Gastroesophageal sphincter (tissue), 4 donors: Measurements from ENCODE around the gene TEX22. TPM values are rescaled to one million over a fixed set of nuclear protein-coding genes. Genes with fewer than 3 reads are reported as not detected.

Experiments used
- ATAC-seq: fragments of 150-250 bp; one replicate; pipeline ENCODE4 v1.9.1; 2016; ENCODE audit warnings: mild to moderate bottlenecking, moderate library complexity
- H3K27ac ChIP-seq, 4 donors: fragments of 200-600 bp; sonication (generic) in 3 of 4; 1 replicate in 3 of 4; 2 replicates in 1 of 4; pipeline ENCODE4 v1.5.1; 2016 to 2019
- H3K27me3 ChIP-seq: fragments of 200-600 bp; sonication (generic); one replicate; pipeline ENCODE4 v1.5.1; 2019
- H3K36me3 ChIP-seq, 2 donors: fragments of 200-600 bp; sonication (generic); one replicate each; pipeline ENCODE4 v1.5.1; 2019; ENCODE audit warnings: control low read depth in 1 of 2
- H3K4me1 ChIP-seq, 3 donors: fragments of 200-600 bp; sonication (generic); 1 replicate in 2 of 3; 2 replicates in 1 of 3; pipeline ENCODE4 v1.5.1; 2016 to 2019; ENCODE audit warnings: control low read depth in 2 of 3
- H3K4me3 ChIP-seq, 2 donors: fragments of 200-600 bp; sonication (generic); one replicate each; pipeline ENCODE4 v1.5.1; 2019; ENCODE audit warnings: mild to moderate bottlenecking in 1 of 2, moderate library complexity in 1 of 2
- H3K9me3 ChIP-seq, 3 donors: fragments of 200-600 bp; sonication (generic); one replicate each; pipeline ENCODE4 v1.5.1; 2017 to 2019; ENCODE audit warnings: control low read depth in 2 of 3
- EP300 ChIP-seq: sonication (generic); formaldehyde crosslinking; IDR thresholded peaks from one replicate; pipeline ENCODE4 v1.6.1; 2017; ENCODE audit warnings: antibody characterized with exemption, mild to moderate bottlenecking
- POLR2A ChIP-seq, 2 donors: fragments of 450-650 bp; IDR thresholded peaks; one replicate each; pipeline ENCODE4 v1.6.1; 2017; ENCODE audit warnings: antibody characterized with exemption in 2 of 2, mild to moderate bottlenecking in 2 of 2, moderate library complexity in 1 of 2
- POLR2AphosphoS5 ChIP-seq: sonication (generic); formaldehyde crosslinking; IDR thresholded peaks from one replicate; pipeline ENCODE4 v1.6.1; 2017; ENCODE audit warnings: antibody characterized with exemption
- WGBS, 2 donors: methylation state at CpG; one replicate each; pipeline ENCODE4 v1.1.5; 2018; ENCODE audit warnings: low coverage in 1 of 2; 5-methylcytosine and 5-hydroxymethylcytosine counted together
- total RNA-seq, 4 donors: library from RNA; depleted of rRNA; stranded (reverse); fragments of >200 nt; gene quantifications; one replicate each; pipeline ENCODE4 v1.1.0, GENCODE V29; 2016
- TF ChIP-seq, protein P1 (sequence below), 4 experiments: fragments of 200-600 bp in 2 of 4; fragments of 450-650 bp in 2 of 4; sonication (generic) in 1 of 4; IDR thresholded peaks; one replicate each; pipeline ENCODE4 v1.5.1; 2017 to 2019; ENCODE audit warnings: antibody characterized with exemption in 4 of 4, mild to moderate bottlenecking in 2 of 4, moderate library complexity in 2 of 4

Gene TEX22
- total RNA-seq, 4 donors from 2014 or later: 0.42 TPM; not detected in 3

DNA sequence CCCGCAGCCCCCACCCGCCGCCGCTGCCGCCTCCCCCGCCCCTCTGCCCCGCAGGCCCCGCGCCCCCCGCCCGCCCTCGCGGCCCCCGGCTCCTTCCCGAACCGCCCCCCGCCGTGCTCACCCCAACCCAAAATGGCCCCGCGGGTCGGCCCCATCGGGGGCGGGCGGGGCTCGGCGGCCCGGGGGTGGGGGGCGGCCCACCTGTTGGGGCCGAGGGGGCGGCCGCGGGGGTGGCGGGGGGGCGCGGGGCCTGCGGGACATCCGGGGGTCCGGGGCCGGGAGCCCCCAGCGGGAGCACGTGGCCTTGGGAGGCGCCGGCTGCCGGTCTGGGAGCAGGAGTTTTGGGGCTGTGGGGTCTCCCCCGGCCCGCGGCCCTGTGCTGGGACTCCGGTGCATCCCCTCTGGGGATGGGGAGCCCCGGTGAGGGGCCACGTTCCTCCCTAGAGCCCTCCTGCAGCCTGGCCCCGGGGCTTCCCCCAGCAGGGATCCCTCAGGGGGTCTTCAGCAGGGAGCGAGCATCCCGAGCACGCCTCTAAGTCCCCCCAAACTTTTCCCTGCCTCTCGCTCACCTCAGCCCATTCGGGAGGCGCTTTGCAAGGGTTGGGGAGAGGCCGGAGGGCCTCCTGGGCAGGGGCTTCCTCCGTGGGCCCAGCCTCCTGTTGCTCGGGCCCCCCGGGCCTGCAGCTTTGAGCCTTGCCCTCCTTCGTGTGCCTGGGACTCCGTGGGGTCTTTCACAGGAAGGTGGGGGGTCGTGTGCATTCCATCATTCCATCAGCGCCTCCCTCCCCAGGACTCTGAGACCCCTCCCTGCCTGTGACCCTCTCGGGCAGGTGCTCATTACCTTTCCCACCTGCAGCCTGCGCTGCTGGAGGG, 22.0 kb downstream of the TEX22 start:
- peak overlapping the region; percentile 37 to 87 (median 79) for H3K27ac ChIP-seq
- peaks cover 0 to 5% of the 10 kb centered on the region in 2 donors for H3K36me3 ChIP-seq
- WGBS, 2 donors: 5% methylated on average over 4 of the region's 67 CpGs; no CpG with 5 or more reads in 1 of the 2 donors
- no peaks in the 10 kb centered on the region for H3K27me3 ChIP-seq
- H3K4me3 ChIP-seq: peak overlapping the region; percentile 76 to 90
- TF ChIP-seq POLR2A (IDR thresholded peaks at IDR 0.05) (no peak), EP300 (no peak), POLR2AphosphoS5 (no peak)
- TF ChIP-seq, protein P1, sequence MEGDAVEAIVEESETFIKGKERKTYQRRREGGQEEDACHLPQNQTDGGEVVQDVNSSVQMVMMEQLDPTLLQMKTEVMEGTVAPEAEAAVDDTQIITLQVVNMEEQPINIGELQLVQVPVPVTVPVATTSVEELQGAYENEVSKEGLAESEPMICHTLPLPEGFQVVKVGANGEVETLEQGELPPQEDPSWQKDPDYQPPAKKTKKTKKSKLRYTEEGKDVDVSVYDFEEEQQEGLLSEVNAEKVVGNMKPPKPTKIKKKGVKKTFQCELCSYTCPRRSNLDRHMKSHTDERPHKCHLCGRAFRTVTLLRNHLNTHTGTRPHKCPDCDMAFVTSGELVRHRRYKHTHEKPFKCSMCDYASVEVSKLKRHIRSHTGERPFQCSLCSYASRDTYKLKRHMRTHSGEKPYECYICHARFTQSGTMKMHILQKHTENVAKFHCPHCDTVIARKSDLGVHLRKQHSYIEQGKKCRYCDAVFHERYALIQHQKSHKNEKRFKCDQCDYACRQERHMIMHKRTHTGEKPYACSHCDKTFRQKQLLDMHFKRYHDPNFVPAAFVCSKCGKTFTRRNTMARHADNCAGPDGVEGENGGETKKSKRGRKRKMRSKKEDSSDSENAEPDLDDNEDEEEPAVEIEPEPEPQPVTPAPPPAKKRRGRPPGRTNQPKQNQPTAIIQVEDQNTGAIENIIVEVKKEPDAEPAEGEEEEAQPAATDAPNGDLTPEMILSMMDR (IDR thresholded peaks at IDR 0.05): no peak
- no peaks in the 10 kb centered on the region for H3K9me3 ChIP-seq
- ATAC-seq: no peak
- H3K4me1 ChIP-seq: peaks cover 0 to 53% (median 33%) of the 10 kb centered on the region in 3 donors

GRCh38 chr14:105420974-105421674, 22.8 kb downstream of the TEX22 start:
- WGBS, 2 donors: 20 to 40% methylated on average over 2 to 5 of the region's 23 CpGs
- Histone ChIP-seq H3K4me1 (peaks cover 0 to 46% (median 30%) of the 10 kb centered on the region in 3 donors), H3K36me3 (peaks cover 0 to 11% of the 10 kb centered on the region in 2 donors), H3K27ac (peak overlapping the region; percentile 37 to 87 (median 79)), H3K27me3 (no peaks in the 10 kb centered on the region), H3K4me3 (peak overlapping the region; percentile 76 to 90), H3K9me3 (no peaks in the 10 kb centered on the region)
- ATAC-seq: no peak
- TF ChIP-seq EP300 (no peak), POLR2AphosphoS5 (no peak), POLR2A (IDR thresholded peaks at IDR 0.05) (no peak)
- TF ChIP-seq, protein P1 (IDR thresholded peaks at IDR 0.05): no peak

DNA sequence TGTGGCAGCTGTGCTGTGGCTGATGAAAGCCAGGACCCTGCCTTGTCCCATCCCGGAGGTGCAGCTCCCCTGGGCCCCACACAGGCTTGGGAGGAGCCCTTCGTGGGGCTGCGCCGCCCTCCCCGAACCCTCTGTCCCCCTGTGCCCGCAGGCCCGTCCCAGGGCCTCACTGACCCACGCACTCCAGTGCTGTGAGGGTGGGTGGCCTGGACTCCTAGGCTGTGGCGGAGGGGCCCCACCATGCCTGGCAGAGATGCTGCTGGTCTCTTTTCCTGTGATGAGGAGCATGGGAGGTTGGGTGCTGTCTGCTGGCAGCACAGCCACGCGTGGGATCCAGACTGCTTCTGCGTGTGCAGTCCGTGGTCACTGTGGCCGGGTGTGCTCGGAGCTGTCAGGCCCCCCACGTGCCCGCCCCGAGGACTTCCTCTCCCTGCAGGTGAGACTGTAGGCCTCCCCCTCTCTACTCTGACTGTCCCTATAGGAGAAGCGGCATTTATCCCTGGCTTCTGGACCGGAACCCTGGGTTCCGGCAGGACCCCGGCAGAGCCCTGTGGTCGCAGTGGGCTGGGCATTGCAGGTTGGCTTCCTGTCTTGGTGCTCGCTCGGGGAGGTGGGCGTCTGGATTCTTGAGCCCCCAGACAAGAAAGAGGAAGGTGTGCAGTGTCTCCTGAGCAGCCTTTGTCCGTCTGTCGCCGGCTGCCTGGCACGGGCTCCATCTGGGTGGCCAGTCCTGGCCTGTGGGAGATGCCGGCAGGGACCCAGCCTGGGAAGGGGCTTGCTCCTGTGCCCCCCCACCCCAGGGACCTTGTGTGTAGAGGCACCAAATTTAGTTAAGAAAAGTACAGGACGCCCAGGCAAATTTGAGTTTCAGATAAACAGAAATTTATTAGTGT, 23.6 kb downstream of the TEX22 start:
- 43% methylated on average over 1 of the region's 32 CpGs; no CpG with 5 or more reads in 1 of the 2 donors for WGBS, 2 donors

DNA sequence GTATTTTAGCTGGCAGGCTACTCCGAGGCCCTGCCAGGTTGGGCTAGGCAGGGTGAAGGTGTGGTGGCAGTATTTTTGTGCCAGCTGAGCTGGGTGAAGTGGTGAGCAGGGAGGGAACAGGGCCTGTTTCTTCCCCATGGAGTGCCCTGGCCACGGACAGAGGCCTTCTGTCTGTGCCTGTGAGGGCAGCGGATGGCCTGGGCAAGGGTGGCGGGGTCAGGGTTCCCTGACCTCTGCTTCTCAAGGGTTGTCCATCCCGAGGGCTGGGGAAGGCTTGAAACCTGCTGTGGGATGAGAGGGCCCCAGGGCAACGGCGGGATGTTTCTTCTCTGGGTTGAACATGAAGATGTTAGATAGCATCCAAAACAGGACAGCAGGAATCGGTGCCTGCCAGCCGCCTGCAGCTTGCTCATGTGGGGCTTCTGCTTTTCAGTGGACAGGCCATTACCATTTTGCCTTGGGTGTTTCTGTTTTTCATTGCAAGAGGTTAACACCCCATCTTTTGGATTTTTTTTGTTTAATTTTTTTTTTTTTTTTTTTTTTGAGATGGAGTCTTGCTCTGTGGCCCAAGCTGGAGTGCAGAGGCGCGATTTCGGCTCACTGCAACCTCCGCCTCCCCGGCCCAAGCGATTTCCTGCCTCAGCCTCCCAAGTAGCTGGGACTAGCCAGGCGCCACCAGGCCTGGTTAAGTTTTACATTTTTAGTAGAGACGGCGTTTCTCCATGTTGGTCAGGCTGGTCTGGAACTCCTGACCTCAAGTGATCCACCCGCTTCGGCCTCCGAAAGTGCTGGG, 24.6 kb downstream of the TEX22 start:
- H3K4me3 ChIP-seq: no peak overlapping the region
- peak overlapping the region in 3 of 4 donors; percentile 31 to 82 (median 76) for H3K27ac ChIP-seq
- H3K9me3 ChIP-seq: no peaks in the 10 kb centered on the region
- TF ChIP-seq POLR2AphosphoS5: no peak
- no peak for TF ChIP-seq EP300
- TF ChIP-seq POLR2A (IDR thresholded peaks at IDR 0.05): no peak
- TF ChIP-seq, protein P1 (IDR thresholded peaks at IDR 0.05): no peak
- peaks cover 0 to 25% of the 10 kb centered on the region in 2 donors for H3K36me3 ChIP-seq
- H3K27me3 ChIP-seq: no peaks in the 10 kb centered on the region
- WGBS, 2 donors: 49 to 84% methylated on average over 3 to 13 of the region's 21 CpGs
- ATAC-seq: no peak
- peaks cover 0 to 46% (median 30%) of the 10 kb centered on the region in 3 donors for H3K4me1 ChIP-seq

More for the DNA sequence above, 23.6 kb downstream of the TEX22 start:
- H3K9me3 ChIP-seq: no peaks in the 10 kb centered on the region
- H3K4me3 ChIP-seq: peak overlapping the region in 1 of 2 donors; percentile 76
- no peak for ATAC-seq
- peaks cover 0 to 18% of the 10 kb centered on the region in 2 donors for H3K36me3 ChIP-seq
- TF ChIP-seq EP300 (no peak), POLR2AphosphoS5 (no peak)
- H3K27ac ChIP-seq: peak overlapping the region in 3 of 4 donors; percentile 76 to 87 (median 82)
- H3K27me3 ChIP-seq: no peaks in the 10 kb centered on the region
- H3K4me1 ChIP-seq: peaks cover 0 to 46% (median 30%) of the 10 kb centered on the region in 3 donors
